ENCODE measurements around the gene KYNU. TPM values are rescaled to one million over a fixed set of nuclear protein-coding genes. Genes with fewer than 3 reads are reported as not detected.
"Not testable (repeated sequence)": the region's sequence is repeated elsewhere in the genome, so short reads cannot be mapped to it uniquely, and the experiment has no call there.

KYNU gene
- polyA plus RNA-seq, 1 experiment = 4.5 TPM

DNA sequence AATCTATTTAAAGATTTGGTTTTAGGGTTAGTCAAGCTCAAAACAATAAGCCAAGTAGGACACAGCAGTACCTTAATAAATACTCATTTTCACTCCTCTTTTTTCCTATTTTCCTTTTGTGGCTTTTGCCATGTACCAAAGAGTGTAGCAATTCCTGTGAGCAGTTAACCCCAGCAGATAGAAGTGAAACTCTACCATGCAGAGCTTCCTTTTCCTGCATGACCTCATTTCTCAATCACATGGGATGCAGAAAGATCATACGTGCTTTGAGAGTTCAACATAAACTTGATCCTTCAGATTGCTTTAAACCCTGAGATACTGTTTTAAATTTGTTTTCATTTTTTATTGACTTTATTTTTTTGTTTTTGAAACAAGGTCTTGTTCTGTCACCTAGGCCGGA lies 152.7 kb downstream of the KYNU start:
- POLR2A ChIA-PET = no interaction called here

DNA sequence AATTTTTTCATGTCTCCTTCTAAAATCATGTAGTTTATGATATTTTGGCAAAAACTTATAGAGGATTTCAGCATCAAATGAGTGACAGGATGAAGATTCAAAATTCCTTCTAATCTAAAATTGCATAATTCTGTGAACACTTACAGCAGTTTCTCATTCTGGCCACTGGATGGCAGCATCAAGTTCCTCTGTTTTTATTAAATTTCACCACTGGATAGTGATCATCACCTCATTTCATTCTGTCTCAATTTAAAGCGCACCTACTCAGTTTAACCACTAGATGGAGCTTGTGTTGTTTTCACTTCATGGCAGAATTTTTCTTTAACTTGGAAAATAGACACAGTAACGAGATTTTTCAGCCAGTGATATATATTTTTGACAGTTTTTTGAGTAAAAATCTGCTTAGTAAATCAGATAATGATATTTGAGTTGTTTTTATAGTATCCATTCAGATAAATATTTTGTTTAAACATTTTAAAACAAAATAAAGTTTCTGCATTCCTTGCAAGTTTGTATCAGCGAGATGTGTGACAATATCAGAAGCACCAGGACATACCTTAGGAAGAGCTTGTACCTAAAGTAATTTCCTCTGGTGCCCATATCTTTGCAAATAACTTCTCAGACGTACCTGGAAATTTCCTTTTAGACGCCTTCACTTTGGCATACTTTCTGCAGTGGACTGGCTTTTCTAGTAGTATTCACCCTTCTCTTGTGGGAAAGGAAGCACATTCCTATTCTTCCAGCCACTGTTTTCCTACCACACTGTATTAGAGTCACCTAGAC lies 157.0 kb downstream of the KYNU start:
- CTCF ChIA-PET = interaction anchor here (0.5 to 5.0 kb wide), 62 partner anchors 10 to 847 kb away, joined by 3 to 67 read pairs (median 4); no protein-coding TSS in a partner anchor
- Histone ChIP-seq H3K9me3 (ENCODE audit: control insufficient read depth, insufficient read depth, low read length) (no peaks in the 10 kb centered on the region; the same call in 1 of the 2 replicates), H3K27ac (ENCODE audit: low read depth, low read length) (no peak overlapping the region), H3K4me3 (ENCODE audit: low read depth, low read length) (no peak overlapping the region), H3K27me3 (ENCODE audit: control insufficient read depth, insufficient read depth, low read length) (no peaks in the 10 kb centered on the region)
- DNase-seq (ENCODE audit: low read depth, low spot score) = peak; percentile 57
- TF ChIP-seq, protein P1, sequence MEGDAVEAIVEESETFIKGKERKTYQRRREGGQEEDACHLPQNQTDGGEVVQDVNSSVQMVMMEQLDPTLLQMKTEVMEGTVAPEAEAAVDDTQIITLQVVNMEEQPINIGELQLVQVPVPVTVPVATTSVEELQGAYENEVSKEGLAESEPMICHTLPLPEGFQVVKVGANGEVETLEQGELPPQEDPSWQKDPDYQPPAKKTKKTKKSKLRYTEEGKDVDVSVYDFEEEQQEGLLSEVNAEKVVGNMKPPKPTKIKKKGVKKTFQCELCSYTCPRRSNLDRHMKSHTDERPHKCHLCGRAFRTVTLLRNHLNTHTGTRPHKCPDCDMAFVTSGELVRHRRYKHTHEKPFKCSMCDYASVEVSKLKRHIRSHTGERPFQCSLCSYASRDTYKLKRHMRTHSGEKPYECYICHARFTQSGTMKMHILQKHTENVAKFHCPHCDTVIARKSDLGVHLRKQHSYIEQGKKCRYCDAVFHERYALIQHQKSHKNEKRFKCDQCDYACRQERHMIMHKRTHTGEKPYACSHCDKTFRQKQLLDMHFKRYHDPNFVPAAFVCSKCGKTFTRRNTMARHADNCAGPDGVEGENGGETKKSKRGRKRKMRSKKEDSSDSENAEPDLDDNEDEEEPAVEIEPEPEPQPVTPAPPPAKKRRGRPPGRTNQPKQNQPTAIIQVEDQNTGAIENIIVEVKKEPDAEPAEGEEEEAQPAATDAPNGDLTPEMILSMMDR (IDR thresholded peaks at IDR 0.05; ENCODE audit: low read depth, low read length) = peak; percentile 96
- POLR2A ChIA-PET = no interaction called here

More for the DNA sequence above, 152.7 kb downstream of the KYNU start:
- CTCF ChIA-PET = interaction anchor here (0.6 to 0.8 kb wide), 2 partner anchors 229 to 899 kb away, joined by 3 read pairs; partner anchors contain the start of gene LRP1B
- TF ChIP-seq, protein P1 (IDR thresholded peaks at IDR 0.05; ENCODE audit: low read depth, low read length) = no peak
- H3K9me3 ChIP-seq (ENCODE audit: control insufficient read depth, insufficient read depth, low read length) = no peaks in the 10 kb centered on the region; the same call in 1 of the 2 replicates
- DNase-seq (ENCODE audit: low read depth, low spot score) = no peak
- H3K27me3 ChIP-seq (ENCODE audit: control insufficient read depth, insufficient read depth, low read length) = no peaks in the 10 kb centered on the region
- H3K4me3 ChIP-seq (ENCODE audit: low read depth, low read length) = no peak overlapping the region
- no peak overlapping the region for H3K27ac ChIP-seq (ENCODE audit: low read depth, low read length)

DNA sequence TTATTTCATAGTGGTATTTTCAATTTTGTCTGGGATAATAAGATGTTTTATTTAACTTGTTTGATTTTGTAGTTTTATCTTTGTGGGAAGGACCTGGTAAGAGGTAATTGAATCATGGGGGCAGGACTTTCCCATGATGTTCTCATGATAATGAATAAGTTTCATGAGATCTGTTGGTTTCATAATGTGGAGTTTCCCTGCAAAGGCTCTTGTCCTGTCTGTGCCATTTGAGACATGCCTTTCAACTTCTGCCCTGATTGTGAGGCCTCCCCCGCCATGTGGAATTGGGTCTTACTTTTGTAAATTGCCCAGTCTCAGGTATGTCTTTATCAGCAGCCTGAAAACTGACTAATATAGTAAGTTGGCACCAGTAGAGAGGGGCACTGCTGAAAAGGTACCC lies 174.0 kb downstream of the KYNU start:
- H3K27me3 ChIP-seq (ENCODE audit: control insufficient read depth, insufficient read depth, low read length) = no peaks in the 10 kb centered on the region
- DNase-seq (ENCODE audit: low read depth, low spot score) = no peak
- CTCF ChIA-PET = interaction anchor here (4.0 kb wide), 1 partner anchor 17 kb away, joined by 19 read pairs; no protein-coding TSS in a partner anchor
- TF ChIP-seq, protein P1 (IDR thresholded peaks at IDR 0.05; ENCODE audit: low read depth, low read length) = no peak
- POLR2A ChIA-PET = no interaction called here
- no peaks in the 10 kb centered on the region for H3K9me3 ChIP-seq (ENCODE audit: control insufficient read depth, insufficient read depth, low read length)
- no peak overlapping the region for H3K4me3 ChIP-seq (ENCODE audit: low read depth, low read length)
- H3K27ac ChIP-seq (ENCODE audit: low read depth, low read length) = no peak overlapping the region

- H3K9me3 ChIP-seq (ENCODE audit: control insufficient read depth, insufficient read depth, low read length); DNase-seq (ENCODE audit: low read depth, low spot score); H3K27me3 ChIP-seq (ENCODE audit: control insufficient read depth, insufficient read depth, low read length); H3K27ac ChIP-seq (ENCODE audit: low read depth, low read length); POLR2A ChIA-PET; H3K4me3 ChIP-seq (ENCODE audit: low read depth, low read length): not testable (repeated sequence)
- CTCF ChIA-PET = interaction anchor here (0.8 kb wide), 1 partner anchor 19 kb away, joined by 6 read pairs; no protein-coding TSS in a partner anchor
Observed at GRCh38 chr2:143053437-143053836, 176.0 kb downstream of the KYNU start.

- H3K27ac ChIP-seq (ENCODE audit: low read depth, low read length) = no peak overlapping the region
- no peak for DNase-seq (ENCODE audit: low read depth, low spot score)
- no peak overlapping the region for H3K4me3 ChIP-seq (ENCODE audit: low read depth, low read length)
- ChIA-PET CTCF (no interaction called here), POLR2A (no interaction called here)
- H3K27me3 ChIP-seq (ENCODE audit: control insufficient read depth, insufficient read depth, low read length) = no peaks in the 10 kb centered on the region
- TF ChIP-seq, protein P1 (IDR thresholded peaks at IDR 0.05; ENCODE audit: low read depth, low read length) = no peak
- no peaks in the 10 kb centered on the region for H3K9me3 ChIP-seq (ENCODE audit: control insufficient read depth, insufficient read depth, low read length)
Observed at GRCh38 chr2:143056550-143056949, 179.1 kb downstream of the KYNU start.
